ENCODE measurements around the gene LARGE1. TPM values are rescaled to one million over a fixed set of nuclear protein-coding genes. Genes with fewer than 3 reads are reported as not detected.

LARGE1 gene
- total and polyA plus RNA-seq, 10 donors: 1.9 to 35.8 (median 22.8) TPM

DNA sequence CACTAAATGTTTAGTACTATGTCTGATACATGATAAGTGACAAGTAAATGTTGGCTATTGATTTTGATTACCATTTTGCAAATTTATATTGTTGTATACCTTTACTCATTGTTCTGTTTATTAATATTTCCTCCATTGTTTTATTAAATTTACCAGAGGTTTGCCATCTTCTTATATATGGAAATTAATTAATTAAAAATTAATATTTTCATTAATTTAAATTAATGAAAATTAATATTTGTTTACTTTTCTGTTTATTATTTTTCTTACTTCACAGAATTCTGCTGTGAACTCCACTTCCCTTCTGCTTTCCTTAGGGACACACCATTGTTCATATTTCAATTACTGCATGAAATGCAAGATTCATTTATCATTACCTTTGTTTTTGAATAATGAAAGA, 331.0 kb downstream of the LARGE1 start:
- intact Hi-C loops (cut with DNase I; ENCODE audit: low total_unique reads): no loop called here
- Histone ChIP-seq H3K4me1 (no peaks in the 10 kb centered on the region), H3K4me3 (no peak overlapping the region), H3K36me3 (no peaks in the 10 kb centered on the region), H3K27ac (no peak overlapping the region), H3K9me3 (no peaks in the 10 kb centered on the region), H3K27me3 (replicated peaks in 1 of 7) (no peaks in the 10 kb centered on the region)
- no peak for DNase-seq
- TF ChIP-seq, protein P1, sequence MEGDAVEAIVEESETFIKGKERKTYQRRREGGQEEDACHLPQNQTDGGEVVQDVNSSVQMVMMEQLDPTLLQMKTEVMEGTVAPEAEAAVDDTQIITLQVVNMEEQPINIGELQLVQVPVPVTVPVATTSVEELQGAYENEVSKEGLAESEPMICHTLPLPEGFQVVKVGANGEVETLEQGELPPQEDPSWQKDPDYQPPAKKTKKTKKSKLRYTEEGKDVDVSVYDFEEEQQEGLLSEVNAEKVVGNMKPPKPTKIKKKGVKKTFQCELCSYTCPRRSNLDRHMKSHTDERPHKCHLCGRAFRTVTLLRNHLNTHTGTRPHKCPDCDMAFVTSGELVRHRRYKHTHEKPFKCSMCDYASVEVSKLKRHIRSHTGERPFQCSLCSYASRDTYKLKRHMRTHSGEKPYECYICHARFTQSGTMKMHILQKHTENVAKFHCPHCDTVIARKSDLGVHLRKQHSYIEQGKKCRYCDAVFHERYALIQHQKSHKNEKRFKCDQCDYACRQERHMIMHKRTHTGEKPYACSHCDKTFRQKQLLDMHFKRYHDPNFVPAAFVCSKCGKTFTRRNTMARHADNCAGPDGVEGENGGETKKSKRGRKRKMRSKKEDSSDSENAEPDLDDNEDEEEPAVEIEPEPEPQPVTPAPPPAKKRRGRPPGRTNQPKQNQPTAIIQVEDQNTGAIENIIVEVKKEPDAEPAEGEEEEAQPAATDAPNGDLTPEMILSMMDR (IDR thresholded peaks at IDR 0.05 in 8 of 11, conservative IDR thresholded peaks at IDR 0.05 in 3 of 11): no peak
- TF ChIP-seq POLR2AphosphoS5 (IDR thresholded peaks at IDR 0.05) (no peak), POLR2A (IDR thresholded peaks at IDR 0.05) (no peak)

DNA sequence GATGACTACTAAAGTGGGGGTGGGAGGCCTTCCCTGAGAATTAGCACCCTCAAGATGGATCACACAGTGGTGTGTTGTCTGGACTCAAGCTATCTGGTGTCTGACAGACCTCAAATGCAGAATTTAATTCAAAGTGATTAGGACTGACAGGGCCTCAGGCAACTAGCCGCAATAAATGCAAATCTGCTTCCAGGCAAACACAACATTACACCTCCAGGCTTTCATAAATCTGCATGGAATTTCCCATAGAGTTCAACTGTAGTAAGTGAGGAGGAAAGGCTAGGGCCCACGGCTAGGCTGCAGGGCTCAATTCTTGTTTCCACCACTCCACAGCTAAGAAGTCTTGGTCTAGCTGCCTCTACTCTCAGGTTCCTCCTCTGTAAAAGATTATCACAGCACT, 331.4 kb downstream of the LARGE1 start:
- intact Hi-C loops (cut with DNase I; ENCODE audit: low total_unique reads): no loop called here

DNA sequence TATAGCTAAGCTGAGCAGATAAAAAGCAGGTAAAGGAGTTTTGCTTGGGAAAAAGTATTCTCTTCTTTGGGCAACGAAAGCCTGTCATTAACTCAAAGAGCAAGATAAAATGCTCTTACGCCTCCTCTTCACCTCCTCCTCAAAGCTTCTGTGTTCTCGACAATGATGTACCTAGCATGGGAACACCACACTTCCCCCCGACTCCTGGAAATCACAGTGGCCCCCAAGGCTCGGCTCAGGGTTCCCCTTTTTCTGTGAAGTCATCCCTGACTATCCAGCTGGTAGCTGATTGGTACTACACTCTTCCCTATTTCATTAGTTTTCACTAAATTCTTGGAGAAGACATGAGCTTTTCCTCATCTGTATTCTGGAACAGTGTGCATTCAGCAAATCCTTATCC, 336.1 kb downstream of the LARGE1 start:
- no peaks in the 10 kb centered on the region for H3K9me3 ChIP-seq
- H3K4me1 ChIP-seq: peaks cover 0 to 7% (median 1%) of the 10 kb centered on the region in 6 donors
- intact Hi-C loops (cut with DNase I; ENCODE audit: low total_unique reads): no loop called here
- no peaks in the 10 kb centered on the region for H3K36me3 ChIP-seq
- TF ChIP-seq POLR2A (IDR thresholded peaks at IDR 0.05): no peak
- no peak for TF ChIP-seq POLR2AphosphoS5 (IDR thresholded peaks at IDR 0.05)
- TF ChIP-seq, protein P1 (IDR thresholded peaks at IDR 0.05 in 8 of 11, conservative IDR thresholded peaks at IDR 0.05 in 3 of 11): no peak
- H3K4me3 ChIP-seq: no peak overlapping the region
- no peaks in the 10 kb centered on the region for H3K27me3 ChIP-seq (replicated peaks in 1 of 7)
- H3K27ac ChIP-seq: no peak overlapping the region
- DNase-seq: no peak
- 59 to 69% (median 69%) methylated on average over 5 of the region's 5 CpGs for WGBS, 5 donors

More for the DNA sequence above, 331.4 kb downstream of the LARGE1 start:
- no peaks in the 10 kb centered on the region for H3K36me3 ChIP-seq
- no peak overlapping the region for H3K4me3 ChIP-seq
- WGBS, 5 donors: 83 to 95% (median 93%) methylated on average over 2 of the region's 2 CpGs
- DNase-seq: no peak
- no peaks in the 10 kb centered on the region for H3K9me3 ChIP-seq
- no peaks in the 10 kb centered on the region for H3K27me3 ChIP-seq (replicated peaks in 1 of 7)
- TF ChIP-seq POLR2AphosphoS5 (IDR thresholded peaks at IDR 0.05): no peak
- TF ChIP-seq POLR2A (IDR thresholded peaks at IDR 0.05): no peak
- TF ChIP-seq, protein P1 (IDR thresholded peaks at IDR 0.05 in 8 of 11, conservative IDR thresholded peaks at IDR 0.05 in 3 of 11): no peak
- no peak overlapping the region for H3K27ac ChIP-seq
- no peaks in the 10 kb centered on the region for H3K4me1 ChIP-seq

DNA sequence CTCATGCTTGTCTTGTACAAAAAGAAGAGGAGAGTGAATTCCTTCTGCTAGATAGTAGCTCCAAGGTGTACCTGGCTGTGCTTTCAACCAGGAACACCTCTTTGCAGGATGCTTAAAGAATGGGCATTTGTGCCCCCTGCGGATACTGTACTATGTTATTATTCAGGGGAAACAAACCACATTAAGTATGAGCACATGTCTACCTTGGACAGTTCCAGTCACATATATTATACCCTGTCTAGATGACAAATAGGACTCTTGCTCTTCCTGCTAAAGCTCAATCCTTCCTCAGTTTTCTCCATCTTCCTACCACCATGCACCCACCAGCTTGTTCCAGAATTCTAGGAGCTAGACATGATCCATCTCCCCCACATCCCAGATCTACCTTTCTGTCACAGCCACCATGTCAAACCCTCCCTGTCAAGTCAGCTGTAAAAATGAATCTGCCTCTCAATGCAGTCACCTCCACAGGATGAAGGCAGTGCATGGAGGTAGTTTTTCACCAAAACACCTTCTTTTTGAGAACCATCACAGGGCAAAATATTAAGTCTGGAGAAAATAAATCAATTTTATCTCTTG, 337.4 kb downstream of the LARGE1 start:
- WGBS, 5 donors: 87 to 100% (median 90%) methylated on average over 1 of the region's 1 CpG
- Histone ChIP-seq H3K36me3 (no peaks in the 10 kb centered on the region), H3K27ac (no peak overlapping the region), H3K4me1 (peaks cover 0 to 19% (median 3%) of the 10 kb centered on the region in 6 donors), H3K9me3 (no peaks in the 10 kb centered on the region), H3K27me3 (replicated peaks in 1 of 7) (no peaks in the 10 kb centered on the region), H3K4me3 (no peak overlapping the region)
- no peak for DNase-seq
- TF ChIP-seq, protein P1 (IDR thresholded peaks at IDR 0.05 in 8 of 11, conservative IDR thresholded peaks at IDR 0.05 in 3 of 11): no peak
- TF ChIP-seq POLR2A (IDR thresholded peaks at IDR 0.05): no peak
- TF ChIP-seq POLR2AphosphoS5 (IDR thresholded peaks at IDR 0.05): no peak
- intact Hi-C loops (cut with DNase I; ENCODE audit: low total_unique reads): no loop called here
